ENCODE data around the gene ERMARD.

GRCh38 chr6:169826697-169827096, 75.3 kb downstream of the ERMARD start:
- TF ChIP-seq CTCF (conservative IDR thresholded peaks at IDR 0.05 in 1 of 2, IDR thresholded peaks at IDR 0.05 in 1 of 2; ENCODE audit: low read depth in 1 of 2, low read length in 2 of 2) (no peak), EZH2 (IDR thresholded peaks at IDR 0.05; ENCODE audit: low read length, missing control alignments) (no peak)
